ENCODE results near the gene CCDC192.

CCDC192 gene

GRCh38 chr5:127985811-127986325 lies 282.7 kb downstream of the CCDC192 start:
- no peak overlapping the region for H3K4me3 ChIP-seq (ENCODE audit: low read depth, low read length)
- H3K27ac ChIP-seq (ENCODE audit: low read depth, low read length) = no peak overlapping the region
- H3K27me3 ChIP-seq (ENCODE audit: control insufficient read depth, insufficient read depth, low read length) = no peaks in the 10 kb centered on the region
- H3K4me1 ChIP-seq (ENCODE audit: control insufficient read depth, insufficient read depth, low read length) = no peaks in the 10 kb centered on the region
- no peaks in the 10 kb centered on the region for H3K36me3 ChIP-seq (ENCODE audit: control insufficient read depth, insufficient read depth, low read length)
- no peak overlapping the region for H3K9ac ChIP-seq (ENCODE audit: low read depth, low read length)
- no peaks in the 10 kb centered on the region for H3K9me3 ChIP-seq (ENCODE audit: control insufficient read depth, insufficient read depth, low read length)

GRCh38 chr5:127987354-127988145 lies 284.4 kb downstream of the CCDC192 start:
- Histone ChIP-seq H3K4me1 (ENCODE audit: control insufficient read depth, insufficient read depth, low read length) (no peaks in the 10 kb centered on the region), H3K9me3 (ENCODE audit: control insufficient read depth, insufficient read depth, low read length) (no peaks in the 10 kb centered on the region), H3K9ac (ENCODE audit: low read depth, low read length) (no peak overlapping the region), H3K27ac (ENCODE audit: low read depth, low read length) (no peak overlapping the region), H3K4me3 (ENCODE audit: low read depth, low read length) (no peak overlapping the region), H3K27me3 (ENCODE audit: control insufficient read depth, insufficient read depth, low read length) (no peaks in the 10 kb centered on the region), H3K36me3 (ENCODE audit: control insufficient read depth, insufficient read depth, low read length) (no peaks in the 10 kb centered on the region)

GRCh38 chr5:127988146-127988760 lies 285.1 kb downstream of the CCDC192 start:
- Histone ChIP-seq H3K4me1 (ENCODE audit: control insufficient read depth, insufficient read depth, low read length) (no peaks in the 10 kb centered on the region), H3K27ac (ENCODE audit: low read depth, low read length) (no peak overlapping the region), H3K9ac (ENCODE audit: low read depth, low read length) (no peak overlapping the region), H3K4me3 (ENCODE audit: low read depth, low read length) (no peak overlapping the region), H3K27me3 (ENCODE audit: control insufficient read depth, insufficient read depth, low read length) (no peaks in the 10 kb centered on the region), H3K9me3 (ENCODE audit: control insufficient read depth, insufficient read depth, low read length) (no peaks in the 10 kb centered on the region), H3K36me3 (ENCODE audit: control insufficient read depth, insufficient read depth, low read length) (no peaks in the 10 kb centered on the region)
